SK-N-SH treated with all-trans-retinoic acid at 6 μM for 48 hours (cell line): ENCODE results near the gene AK1.

Experiments
- ARNTL ChIP-seq: fragments of 450-650 bp; formaldehyde crosslinking; IDR thresholded peaks from 2 replicates; pipeline ENCODE4 v1.5.0; 2020; ENCODE audit warnings: low read depth, mild to moderate bottlenecking, moderate library complexity, borderline replicate concordance
- CSDC2 ChIP-seq: fragments of 250-450 bp; sonication (Bioruptor Pico); IDR thresholded peaks from 2 replicates; pipeline ENCODE4 v1.5.0; 2020; ENCODE audit warnings: mild to moderate bottlenecking, moderate library complexity
- ESRRG ChIP-seq: fragments of 250-450 bp; sonication (Bioruptor Pico); IDR thresholded peaks from 2 replicates; pipeline ENCODE4 v1.6.1; 2021; ENCODE audit warnings: mild to moderate bottlenecking
- GLIS3 ChIP-seq: fragments of 250-450 bp; sonication (Bioruptor Pico); IDR thresholded peaks from 2 replicates; pipeline ENCODE4 v1.5.0; 2020; ENCODE audit warnings: mild to moderate bottlenecking, moderate library complexity
- ISL1 ChIP-seq: fragments of 250-450 bp; sonication (Bioruptor Pico); IDR thresholded peaks from 2 replicates; pipeline ENCODE4 v2.1.2; 2022; ENCODE audit warnings: mild to moderate bottlenecking, moderate library complexity
- PPARA ChIP-seq: fragments of 250-450 bp; sonication (Bioruptor Pico); IDR thresholded peaks from 2 replicates; pipeline ENCODE4 v1.5.0; 2020; ENCODE audit warnings: mild to moderate bottlenecking, borderline replicate concordance
- RARB ChIP-seq: fragments of 250-450 bp; sonication (Bioruptor Pico); IDR thresholded peaks from 2 replicates; pipeline ENCODE4 v1.8.0; 2021; ENCODE audit warnings: mild to moderate bottlenecking, moderate library complexity
- SNAI2 ChIP-seq: fragments of 250-450 bp; sonication (Bioruptor Pico); IDR thresholded peaks from 2 replicates; pipeline ENCODE4 v1.5.0; 2020; ENCODE audit warnings: mild to moderate bottlenecking, moderate library complexity
- TOX ChIP-seq: fragments of 250-450 bp; sonication (Bioruptor Pico); IDR thresholded peaks from 2 replicates; pipeline ENCODE4 v1.8.0; 2021; ENCODE audit warnings: mild to moderate bottlenecking, moderate library complexity, borderline replicate concordance
- ZFP3 ChIP-seq: fragments of 250-450 bp; sonication (Bioruptor Pico); IDR thresholded peaks from 2 replicates; pipeline ENCODE4 v1.5.0; 2020; ENCODE audit warnings: mild to moderate bottlenecking, moderate library complexity
- ZNF70 ChIP-seq: fragments of 450-650 bp; formaldehyde crosslinking; IDR thresholded peaks from 2 replicates; pipeline ENCODE4 v1.5.0; 2020; ENCODE audit warnings: mild to moderate bottlenecking, moderate library complexity
- TF ChIP-seq, protein P1 (sequence below): fragments of 250-450 bp; sonication (Bioruptor Pico); IDR thresholded peaks from 2 replicates; pipeline ENCODE4 v1.8.0; 2020; ENCODE audit warnings: mild to moderate bottlenecking, moderate library complexity, borderline replicate concordance

DNA sequence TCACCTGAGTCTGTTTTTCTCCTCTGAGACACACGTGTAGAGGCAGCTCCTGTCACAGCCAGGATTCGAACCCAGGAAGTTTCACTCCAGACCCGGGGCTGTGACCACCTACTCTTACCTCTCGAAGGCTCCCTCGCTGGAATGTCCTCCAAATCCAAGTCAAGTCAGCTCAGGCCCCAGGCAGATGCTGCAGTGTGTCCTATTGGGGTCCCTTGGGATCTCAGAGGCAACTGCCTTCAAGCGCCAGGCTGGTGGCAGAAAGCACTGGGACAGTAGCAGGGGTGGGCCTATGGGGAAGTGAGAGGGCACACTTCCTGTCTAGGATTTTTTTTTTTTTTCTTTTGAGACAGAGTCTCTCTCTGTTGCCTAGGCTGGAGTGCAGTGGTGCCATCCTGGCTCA is 40.1 kb upstream of the AK1 start:
- TF ChIP-seq ISL1 (no peak), TOX (CRISPR knock-in tag) (no peak), PPARA (CRISPR knock-in tag) (no peak), GLIS3 (CRISPR knock-in tag) (no peak), CSDC2 (no peak), RARB (CRISPR knock-in tag) (no peak), ZNF70 (CRISPR knock-in tag) (no peak), SNAI2 (no peak), ARNTL (CRISPR knock-in tag) (no peak), ZFP3 (CRISPR knock-in tag) (no peak), ESRRG (CRISPR knock-in tag) (no peak)
- TF ChIP-seq, protein P1, sequence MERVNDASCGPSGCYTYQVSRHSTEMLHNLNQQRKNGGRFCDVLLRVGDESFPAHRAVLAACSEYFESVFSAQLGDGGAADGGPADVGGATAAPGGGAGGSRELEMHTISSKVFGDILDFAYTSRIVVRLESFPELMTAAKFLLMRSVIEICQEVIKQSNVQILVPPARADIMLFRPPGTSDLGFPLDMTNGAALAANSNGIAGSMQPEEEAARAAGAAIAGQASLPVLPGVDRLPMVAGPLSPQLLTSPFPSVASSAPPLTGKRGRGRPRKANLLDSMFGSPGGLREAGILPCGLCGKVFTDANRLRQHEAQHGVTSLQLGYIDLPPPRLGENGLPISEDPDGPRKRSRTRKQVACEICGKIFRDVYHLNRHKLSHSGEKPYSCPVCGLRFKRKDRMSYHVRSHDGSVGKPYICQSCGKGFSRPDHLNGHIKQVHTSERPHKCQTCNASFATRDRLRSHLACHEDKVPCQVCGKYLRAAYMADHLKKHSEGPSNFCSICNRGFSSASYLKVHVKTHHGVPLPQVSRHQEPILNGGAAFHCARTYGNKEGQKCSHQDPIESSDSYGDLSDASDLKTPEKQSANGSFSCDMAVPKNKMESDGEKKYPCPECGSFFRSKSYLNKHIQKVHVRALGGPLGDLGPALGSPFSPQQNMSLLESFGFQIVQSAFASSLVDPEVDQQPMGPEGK (CRISPR knock-in tag) = no peak
